ENCODE measurements around the gene IGSF23.

Gene IGSF23

GRCh38 chr19:44658069-44658733 lies 44.8 kb downstream of the IGSF23 start:
- Histone ChIP-seq H3K4me2 (ENCODE audit: low read length) (no peak overlapping the region), H3K4me1 (no peaks in the 10 kb centered on the region), H2AFZ (no peak overlapping the region), H3K9me3 (ENCODE audit: control insufficient read depth, low read length) (no peaks in the 10 kb centered on the region), H3K9ac (no peak overlapping the region), H3K36me3 (ENCODE audit: control insufficient read depth, insufficient read depth, low read length) (no peaks in the 10 kb centered on the region), H3K27me3 (ENCODE audit: control insufficient read depth, insufficient read depth, low read length) (no peaks in the 10 kb centered on the region), H3K4me3 (ENCODE audit: low read depth, low read length) (no peak overlapping the region), H3K27ac (no peak overlapping the region), H3K79me2 (no peaks in the 10 kb centered on the region)
- no peak for TF ChIP-seq CTCF (IDR thresholded peaks at IDR 0.05)

- Histone ChIP-seq H3K79me2 (no peaks in the 10 kb centered on the region), H2AFZ (no peak overlapping the region), H3K27me3 (ENCODE audit: control insufficient read depth, insufficient read depth, low read length) (no peaks in the 10 kb centered on the region), H3K4me3 (ENCODE audit: low read depth, low read length) (no peak overlapping the region), H3K4me2 (ENCODE audit: low read length) (no peak overlapping the region), H3K9ac (no peak overlapping the region), H3K4me1 (no peaks in the 10 kb centered on the region), H3K9me3 (ENCODE audit: control insufficient read depth, low read length) (no peaks in the 10 kb centered on the region), H3K36me3 (ENCODE audit: control insufficient read depth, insufficient read depth, low read length) (no peaks in the 10 kb centered on the region), H3K27ac (no peak overlapping the region)
- no peak for TF ChIP-seq CTCF (IDR thresholded peaks at IDR 0.05)
Observed at GRCh38 chr19:44660081-44660480, 46.7 kb downstream of the IGSF23 start.

GRCh38 chr19:44661205-44661604 lies 47.8 kb downstream of the IGSF23 start:
- Histone ChIP-seq H3K27me3 (ENCODE audit: control insufficient read depth, insufficient read depth, low read length) (no peaks in the 10 kb centered on the region), H3K36me3 (ENCODE audit: control insufficient read depth, insufficient read depth, low read length) (no peaks in the 10 kb centered on the region), H3K4me3 (ENCODE audit: low read depth, low read length) (no peak overlapping the region), H3K27ac (no peak overlapping the region), H3K4me1 (no peaks in the 10 kb centered on the region), H3K79me2 (no peaks in the 10 kb centered on the region), H3K4me2 (ENCODE audit: low read length) (no peak overlapping the region), H3K9ac (no peak overlapping the region), H3K9me3 (ENCODE audit: control insufficient read depth, low read length) (no peaks in the 10 kb centered on the region), H2AFZ (no peak overlapping the region)
- no peak for TF ChIP-seq CTCF (IDR thresholded peaks at IDR 0.05)

GRCh38 chr19:44661904-44662303 lies 48.5 kb downstream of the IGSF23 start:
- no peak for TF ChIP-seq CTCF (IDR thresholded peaks at IDR 0.05)
- H3K4me3 ChIP-seq (ENCODE audit: low read depth, low read length), result no peak overlapping the region
- H3K27me3 ChIP-seq (ENCODE audit: control insufficient read depth, insufficient read depth, low read length), result no peaks in the 10 kb centered on the region
- no peak overlapping the region for H3K4me2 ChIP-seq (ENCODE audit: low read length)
- H3K4me1 ChIP-seq, result no peaks in the 10 kb centered on the region
- H3K9ac ChIP-seq, result no peak overlapping the region
- H3K9me3 ChIP-seq (ENCODE audit: control insufficient read depth, low read length), result no peaks in the 10 kb centered on the region
- H3K36me3 ChIP-seq (ENCODE audit: control insufficient read depth, insufficient read depth, low read length), result no peaks in the 10 kb centered on the region
- no peak overlapping the region for H2AFZ ChIP-seq
- no peaks in the 10 kb centered on the region for H3K79me2 ChIP-seq
- H3K27ac ChIP-seq, result no peak overlapping the region

GRCh38 chr19:44662691-44663385 lies 49.5 kb downstream of the IGSF23 start:
- no peak overlapping the region for H3K27ac ChIP-seq

More at GRCh38 chr19:44662691-44663385, 49.5 kb downstream of the IGSF23 start:
- Histone ChIP-seq H3K9me3 (ENCODE audit: control insufficient read depth, low read length) (no peaks in the 10 kb centered on the region), H3K79me2 (no peaks in the 10 kb centered on the region), H3K4me2 (ENCODE audit: low read length) (no peak overlapping the region), H3K4me1 (no peaks in the 10 kb centered on the region), H3K27me3 (ENCODE audit: control insufficient read depth, insufficient read depth, low read length) (no peaks in the 10 kb centered on the region), H3K9ac (no peak overlapping the region), H2AFZ (no peak overlapping the region), H3K36me3 (ENCODE audit: control insufficient read depth, insufficient read depth, low read length) (no peaks in the 10 kb centered on the region), H3K4me3 (ENCODE audit: low read depth, low read length) (no peak overlapping the region)
- no peak for TF ChIP-seq CTCF (IDR thresholded peaks at IDR 0.05)

Measured in parathyroid adenoma (tissue), 2 donors.